ENCODE results near the gene CLEC16A.

GRCh38 chr16:10934325-10935107 is 9.8 kb upstream of the CLEC16A start:
- TF ChIP-seq CTCF (IDR thresholded peaks at IDR 0.05) (no peak), EZH2 (IDR thresholded peaks at IDR 0.05; ENCODE audit: borderline replicate concordance, insufficient read depth, low read depth, low read length, poor library complexity, severe bottlenecking) (no peak)
